Measurements from ENCODE around the gene KMT5C.

The KMT5C gene

DNA sequence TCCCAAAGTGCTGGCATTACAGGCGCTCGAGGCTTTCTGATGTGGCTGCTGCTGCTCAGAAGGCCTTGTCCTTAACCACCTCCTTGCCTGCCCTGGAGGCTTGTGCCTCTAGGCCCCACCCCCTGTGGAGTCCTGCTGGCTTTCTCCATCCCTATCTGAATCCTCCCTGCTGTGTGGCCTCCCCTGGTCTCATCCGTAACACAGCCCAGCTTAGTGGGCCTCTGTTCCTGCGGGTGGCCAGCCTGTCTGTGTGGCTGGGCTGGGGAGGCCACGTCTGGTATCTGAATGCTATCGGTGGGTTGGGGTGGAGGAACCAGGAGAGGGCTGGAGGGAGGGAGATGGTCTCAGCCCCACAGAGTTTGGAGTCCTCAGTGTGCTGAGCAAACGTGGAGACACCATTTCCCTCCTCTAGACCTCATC is 50.8 kb downstream of the KMT5C start:
- Histone ChIP-seq H3K4me3 (ENCODE audit: low read depth in 1 of 5, low read length in 5 of 5) (no peak overlapping the region), H3K9ac (ENCODE audit: low read length in 5 of 5) (no peak overlapping the region), H3K27ac (ENCODE audit: low read depth, low read length) (no peak overlapping the region), H3K27me3 (ENCODE audit: control insufficient read depth in 5 of 5, insufficient read depth in 4 of 5, low read length in 5 of 5) (no peaks in the 10 kb centered on the region), H3K9me3 (ENCODE audit: control insufficient read depth in 5 of 5, low read length in 5 of 5) (no peaks in the 10 kb centered on the region), H3K36me3 (ENCODE audit: control insufficient read depth in 5 of 5, insufficient read depth in 5 of 5, low read length in 5 of 5) (peaks cover 0 to 52% (median 48%) of the 10 kb centered on the region in 5 donors), H3K4me1 (ENCODE audit: control insufficient read depth in 5 of 5, insufficient read depth in 5 of 5, low read length in 5 of 5) (peaks cover 10 to 46% (median 37%) of the 10 kb centered on the region in 5 donors)

DNA sequence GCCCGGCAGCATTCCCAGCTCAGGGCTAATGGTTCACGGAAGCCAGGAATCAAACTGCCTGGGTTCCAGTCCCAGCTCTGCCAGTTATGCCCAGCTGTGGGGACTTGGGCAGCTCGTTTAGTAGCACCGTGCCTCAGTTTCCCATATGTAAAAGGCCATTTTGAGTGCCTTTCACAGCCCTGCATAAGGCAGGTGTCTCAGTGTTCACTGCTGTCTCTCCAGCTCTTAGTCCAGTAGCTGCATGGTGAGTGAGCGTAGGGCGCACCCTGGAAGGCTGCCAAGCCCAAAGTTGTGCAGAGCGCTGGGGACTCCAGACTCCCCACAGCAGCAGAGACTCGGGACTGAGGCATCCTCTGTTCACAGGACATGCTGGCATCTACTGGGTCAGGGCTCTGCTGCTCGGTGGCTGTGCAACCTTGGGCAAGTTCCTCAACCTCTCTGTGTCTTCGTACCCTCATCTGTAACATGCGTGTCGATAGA is 51.6 kb downstream of the KMT5C start:
- Histone ChIP-seq H3K4me3 (ENCODE audit: low read depth in 1 of 5, low read length in 5 of 5) (no peak overlapping the region), H3K9ac (ENCODE audit: low read length in 5 of 5) (no peak overlapping the region), H3K4me1 (ENCODE audit: control insufficient read depth in 5 of 5, insufficient read depth in 5 of 5, low read length in 5 of 5) (peaks cover 10 to 41% (median 33%) of the 10 kb centered on the region in 5 donors), H3K36me3 (ENCODE audit: control insufficient read depth in 5 of 5, insufficient read depth in 5 of 5, low read length in 5 of 5) (peaks cover 0 to 52% (median 48%) of the 10 kb centered on the region in 5 donors), H3K27me3 (ENCODE audit: control insufficient read depth in 5 of 5, insufficient read depth in 4 of 5, low read length in 5 of 5) (no peaks in the 10 kb centered on the region), H3K9me3 (ENCODE audit: control insufficient read depth in 5 of 5, low read length in 5 of 5) (no peaks in the 10 kb centered on the region), H3K27ac (ENCODE audit: low read depth, low read length) (no peak overlapping the region)

DNA sequence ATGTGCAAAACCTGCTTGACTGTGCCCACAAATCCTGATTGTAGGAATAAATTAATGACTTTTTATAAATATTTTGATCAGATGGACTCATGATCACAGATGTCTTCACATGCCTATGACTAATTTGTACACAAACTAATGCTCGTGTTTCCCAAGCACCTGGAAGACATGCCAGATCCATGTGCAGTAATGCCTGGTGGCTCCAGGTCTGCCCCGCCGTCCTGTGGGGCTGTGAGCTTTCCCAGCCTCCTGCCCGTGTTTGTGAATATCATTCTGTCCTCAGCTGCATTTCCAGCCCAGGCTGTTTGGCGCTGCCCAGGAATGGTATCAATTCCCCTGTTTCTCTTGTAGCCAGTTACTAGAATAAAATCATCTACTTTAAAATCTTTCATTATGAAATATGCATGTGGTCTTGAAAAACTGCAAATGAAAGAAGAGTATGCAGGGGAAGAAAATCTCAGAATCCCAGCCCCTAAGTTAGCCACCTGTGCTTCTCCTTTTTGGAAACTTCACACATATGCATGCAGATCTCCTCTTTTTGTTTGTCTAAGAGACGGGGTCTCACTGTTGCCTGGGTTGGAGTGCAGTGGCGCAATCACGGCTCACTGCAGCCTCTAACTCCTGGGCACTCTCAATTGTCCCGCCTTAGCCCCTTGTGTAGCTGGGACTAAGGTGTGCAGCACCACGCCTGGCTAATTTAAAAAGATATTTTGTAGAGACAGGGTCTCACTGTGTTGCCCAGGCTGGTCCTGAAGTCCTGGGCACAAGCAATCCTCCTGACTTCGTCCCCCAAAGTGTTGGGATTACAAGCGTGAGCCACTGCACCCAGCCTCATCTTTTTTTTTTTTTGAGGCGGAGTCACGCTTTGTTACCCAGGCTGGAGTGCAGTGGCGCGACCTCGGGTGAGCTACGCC is 52.3 kb downstream of the KMT5C start:
- no peak overlapping the region for H3K4me3 ChIP-seq (ENCODE audit: low read depth in 1 of 5, low read length in 5 of 5)
- no peaks in the 10 kb centered on the region for H3K9me3 ChIP-seq (ENCODE audit: control insufficient read depth in 5 of 5, low read length in 5 of 5)
- H3K9ac ChIP-seq (ENCODE audit: low read length in 5 of 5), result no peak overlapping the region
- peaks cover 0 to 51% (median 48%) of the 10 kb centered on the region in 5 donors for H3K36me3 ChIP-seq (ENCODE audit: control insufficient read depth in 5 of 5, insufficient read depth in 5 of 5, low read length in 5 of 5)
- no peaks in the 10 kb centered on the region for H3K27me3 ChIP-seq (ENCODE audit: control insufficient read depth in 5 of 5, insufficient read depth in 4 of 5, low read length in 5 of 5)
- peaks cover 8 to 33% (median 26%) of the 10 kb centered on the region in 5 donors for H3K4me1 ChIP-seq (ENCODE audit: control insufficient read depth in 5 of 5, insufficient read depth in 5 of 5, low read length in 5 of 5)
- no peak overlapping the region for H3K27ac ChIP-seq (ENCODE audit: low read depth, low read length)

DNA sequence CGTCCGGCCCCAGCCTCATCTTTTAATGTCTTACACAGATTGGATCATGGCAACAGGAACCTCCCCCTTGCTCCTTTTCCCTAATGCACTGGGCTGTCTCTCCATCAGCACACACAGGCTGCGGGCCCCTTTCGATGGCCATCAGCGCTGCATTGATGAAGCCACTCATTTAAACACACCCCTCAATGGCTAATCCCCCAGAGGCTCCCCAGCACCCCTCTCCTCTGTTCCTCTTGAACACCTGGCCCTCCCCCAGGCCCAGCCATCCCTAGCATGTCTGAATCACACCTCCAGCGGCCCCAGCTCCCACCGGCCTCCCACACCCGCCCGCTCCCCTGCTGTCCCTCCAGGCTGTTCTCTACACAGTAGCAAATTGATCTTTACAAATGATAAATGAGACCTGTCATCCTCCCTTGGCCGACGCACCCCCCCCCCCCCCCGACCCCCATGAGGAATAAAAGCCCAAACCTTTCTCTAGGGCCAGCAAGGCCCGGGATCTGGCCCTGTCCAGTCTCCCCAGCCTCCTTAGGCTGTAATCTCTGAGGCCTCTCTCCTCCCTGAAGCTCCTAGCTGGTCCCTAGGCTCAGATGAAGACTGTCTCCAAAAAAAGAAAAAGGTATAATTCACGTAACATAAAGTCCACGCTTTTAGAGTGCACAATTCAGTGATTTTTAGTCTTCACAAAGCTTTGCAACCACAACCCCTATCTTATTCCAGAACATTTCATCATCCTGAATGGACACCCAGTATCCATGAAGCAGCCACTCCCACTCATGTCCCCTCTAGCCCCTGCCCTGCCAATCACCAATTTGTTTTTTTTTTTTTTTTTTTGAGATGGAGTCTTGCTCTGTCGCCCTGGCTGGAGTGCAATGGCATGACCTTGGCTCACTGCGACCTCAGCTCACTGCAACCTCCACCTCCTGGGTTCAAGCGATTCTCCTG is 53.4 kb downstream of the KMT5C start:
- H3K27me3 ChIP-seq (ENCODE audit: control insufficient read depth in 5 of 5, insufficient read depth in 4 of 5, low read length in 5 of 5), result no peaks in the 10 kb centered on the region
- no peak overlapping the region for H3K9ac ChIP-seq (ENCODE audit: low read length in 5 of 5)
- peaks cover 0 to 22% (median 15%) of the 10 kb centered on the region in 5 donors for H3K4me1 ChIP-seq (ENCODE audit: control insufficient read depth in 5 of 5, insufficient read depth in 5 of 5, low read length in 5 of 5)
- peaks cover 0 to 39% (median 37%) of the 10 kb centered on the region in 5 donors for H3K36me3 ChIP-seq (ENCODE audit: control insufficient read depth in 5 of 5, insufficient read depth in 5 of 5, low read length in 5 of 5)
- no peak overlapping the region for H3K4me3 ChIP-seq (ENCODE audit: low read depth in 1 of 5, low read length in 5 of 5)
- no peak overlapping the region for H3K27ac ChIP-seq (ENCODE audit: low read depth, low read length)
- no peaks in the 10 kb centered on the region for H3K9me3 ChIP-seq (ENCODE audit: control insufficient read depth in 5 of 5, low read length in 5 of 5)

Measured in subcutaneous abdominal adipose tissue (tissue), 5 donors.